Measurements from ENCODE around the gene COL23A1.
A peak's percentile ranks its signal among the peaks of the same experiment; 100 is the strongest.

COL23A1 gene

DNA sequence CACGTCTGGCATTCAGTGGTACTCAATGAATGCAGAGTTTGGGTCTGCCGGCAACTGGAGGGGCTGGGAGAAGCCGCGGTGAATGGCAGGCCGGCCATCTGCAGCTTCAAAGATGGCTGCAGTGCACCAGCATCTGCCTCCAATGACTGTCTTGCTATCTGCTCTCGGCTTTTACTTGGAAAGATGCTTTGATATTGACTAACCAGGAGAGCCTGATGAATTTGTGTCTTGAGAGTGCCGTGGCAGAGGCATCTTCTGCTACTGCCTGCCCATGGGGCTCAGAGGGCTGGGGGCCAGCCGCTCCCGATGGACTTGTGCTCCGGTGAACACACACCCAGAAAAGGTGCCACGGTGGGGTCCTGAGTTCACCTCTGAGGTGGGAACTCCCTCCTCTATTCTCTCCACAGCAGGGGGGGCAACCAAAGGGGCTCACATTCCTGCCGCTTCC lies 164.5 kb downstream of the COL23A1 start:
- Histone ChIP-seq H3K27me3 (ENCODE audit: control insufficient read depth, insufficient read depth, low read length) (no peaks in the 10 kb centered on the region), H3K27ac (ENCODE audit: low read depth, low read length) (no peak overlapping the region), H3K9me3 (ENCODE audit: control insufficient read depth, insufficient read depth, low read length) (no peaks in the 10 kb centered on the region), H3K4me3 (ENCODE audit: low read depth, low read length) (no peak overlapping the region), H3K9ac (ENCODE audit: low read depth, low read length) (no peak overlapping the region), H3K4me1 (ENCODE audit: control insufficient read depth, insufficient read depth, low read length) (peaks cover 23% of the 10 kb centered on the region), H3K36me3 (ENCODE audit: control insufficient read depth, insufficient read depth, low read length) (no peaks in the 10 kb centered on the region)

DNA sequence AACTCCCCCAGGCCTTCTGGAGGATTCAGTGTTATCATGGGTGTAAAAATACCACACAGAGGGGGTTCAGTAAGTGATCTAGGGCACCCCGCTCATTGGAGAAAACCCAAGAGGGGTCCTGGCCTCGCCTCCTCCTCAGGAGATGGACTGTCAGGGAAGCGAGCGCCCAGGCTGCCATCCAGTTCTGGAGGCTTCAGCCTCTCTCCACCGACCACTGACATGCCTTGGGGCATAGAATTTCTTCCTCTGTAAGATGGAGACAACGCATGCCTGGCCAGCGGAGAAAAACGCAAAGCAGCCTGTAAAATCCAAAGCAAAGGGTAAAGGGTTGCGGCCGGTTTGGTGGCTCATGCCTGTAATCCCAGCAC lies 165.4 kb downstream of the COL23A1 start:
- peaks cover 27% of the 10 kb centered on the region for H3K4me1 ChIP-seq (ENCODE audit: control insufficient read depth, insufficient read depth, low read length)
- no peak overlapping the region for H3K4me3 ChIP-seq (ENCODE audit: low read depth, low read length)
- H3K27me3 ChIP-seq (ENCODE audit: control insufficient read depth, insufficient read depth, low read length), result no peaks in the 10 kb centered on the region
- no peaks in the 10 kb centered on the region for H3K9me3 ChIP-seq (ENCODE audit: control insufficient read depth, insufficient read depth, low read length)
- no peak overlapping the region for H3K27ac ChIP-seq (ENCODE audit: low read depth, low read length)
- H3K9ac ChIP-seq (ENCODE audit: low read depth, low read length), result no peak overlapping the region
- H3K36me3 ChIP-seq (ENCODE audit: control insufficient read depth, insufficient read depth, low read length), result no peaks in the 10 kb centered on the region

DNA sequence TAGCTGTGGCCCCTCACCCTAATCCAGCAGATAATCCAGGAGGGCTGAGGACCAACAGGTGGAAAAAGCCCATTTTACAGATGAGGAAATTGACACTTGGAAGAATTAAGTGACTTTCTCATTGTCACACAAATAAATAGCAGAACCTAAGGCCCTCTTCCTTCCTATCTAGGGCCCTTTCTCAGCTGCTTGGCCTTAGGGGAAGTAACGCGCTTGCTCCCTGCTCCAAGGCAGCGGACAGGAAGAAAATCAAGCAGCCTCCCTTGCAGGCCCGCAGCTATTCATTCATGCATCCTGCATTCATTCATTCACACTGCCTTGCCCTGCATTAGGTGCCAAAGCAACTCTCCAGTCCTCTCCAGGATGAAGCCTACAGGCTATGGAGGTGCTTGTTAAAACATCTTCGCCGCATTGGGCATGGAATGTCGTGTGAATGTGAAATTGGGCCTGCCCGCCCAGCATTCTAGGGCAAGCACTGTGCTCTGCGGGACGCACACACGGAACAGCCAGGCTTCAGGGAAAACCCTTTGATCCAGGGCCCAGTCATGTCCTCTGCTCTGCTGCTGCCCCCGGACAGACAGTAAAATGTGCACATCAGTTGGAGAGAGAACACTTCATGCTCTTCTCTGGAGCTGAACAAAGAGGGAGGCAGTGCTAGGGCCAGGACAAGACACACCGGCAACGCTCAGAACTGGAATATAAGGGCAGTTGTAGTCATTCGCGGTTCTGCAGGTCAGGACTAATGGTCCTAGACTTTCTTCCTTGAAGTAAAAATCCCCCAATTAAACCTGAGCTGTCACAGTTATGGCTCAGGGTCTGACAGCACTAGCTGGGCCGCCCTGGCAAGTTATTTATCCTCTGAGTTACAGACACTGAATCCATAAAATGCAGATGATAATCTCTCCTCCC lies 166.0 kb downstream of the COL23A1 start:
- Histone ChIP-seq H3K9me3 (ENCODE audit: control insufficient read depth, insufficient read depth, low read length) (no peaks in the 10 kb centered on the region), H3K4me1 (ENCODE audit: control insufficient read depth, insufficient read depth, low read length) (peaks cover 30% of the 10 kb centered on the region), H3K27me3 (ENCODE audit: control insufficient read depth, insufficient read depth, low read length) (no peaks in the 10 kb centered on the region)

DNA sequence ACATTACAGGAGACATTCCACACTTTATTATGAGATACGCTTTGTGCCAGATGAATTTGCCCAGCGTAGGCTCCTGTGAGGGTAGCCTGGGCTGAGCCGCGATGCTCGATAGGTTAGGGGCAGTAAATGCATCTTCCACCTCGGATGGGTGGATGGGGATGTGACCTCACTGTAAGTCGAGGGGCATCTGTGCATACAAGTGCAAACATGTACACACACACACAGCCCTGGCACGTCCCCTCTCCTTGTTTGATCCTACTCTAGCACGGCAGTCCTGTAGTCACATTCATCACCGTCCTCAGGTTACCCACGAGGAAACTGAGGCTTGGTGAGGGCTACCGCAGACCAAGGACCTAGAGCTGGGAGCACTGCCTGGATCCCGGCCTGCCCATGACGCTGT lies 166.8 kb downstream of the COL23A1 start:
- H3K36me3 ChIP-seq (ENCODE audit: control insufficient read depth, insufficient read depth, low read length), result no peaks in the 10 kb centered on the region
- H3K9me3 ChIP-seq (ENCODE audit: control insufficient read depth, insufficient read depth, low read length), result no peaks in the 10 kb centered on the region
- no peak overlapping the region for H3K4me3 ChIP-seq (ENCODE audit: low read depth, low read length)
- H3K9ac ChIP-seq (ENCODE audit: low read depth, low read length), result no peak overlapping the region
- H3K4me1 ChIP-seq (ENCODE audit: control insufficient read depth, insufficient read depth, low read length), result peaks cover 23% of the 10 kb centered on the region
- no peak overlapping the region for H3K27ac ChIP-seq (ENCODE audit: low read depth, low read length)
- no peaks in the 10 kb centered on the region for H3K27me3 ChIP-seq (ENCODE audit: control insufficient read depth, insufficient read depth, low read length)

More for the DNA sequence above, 166.0 kb downstream of the COL23A1 start:
- Histone ChIP-seq H3K4me3 (ENCODE audit: low read depth, low read length) (no peak overlapping the region), H3K36me3 (ENCODE audit: control insufficient read depth, insufficient read depth, low read length) (no peaks in the 10 kb centered on the region), H3K9ac (ENCODE audit: low read depth, low read length) (no peak overlapping the region), H3K27ac (ENCODE audit: low read depth, low read length) (no peak overlapping the region)

DNA sequence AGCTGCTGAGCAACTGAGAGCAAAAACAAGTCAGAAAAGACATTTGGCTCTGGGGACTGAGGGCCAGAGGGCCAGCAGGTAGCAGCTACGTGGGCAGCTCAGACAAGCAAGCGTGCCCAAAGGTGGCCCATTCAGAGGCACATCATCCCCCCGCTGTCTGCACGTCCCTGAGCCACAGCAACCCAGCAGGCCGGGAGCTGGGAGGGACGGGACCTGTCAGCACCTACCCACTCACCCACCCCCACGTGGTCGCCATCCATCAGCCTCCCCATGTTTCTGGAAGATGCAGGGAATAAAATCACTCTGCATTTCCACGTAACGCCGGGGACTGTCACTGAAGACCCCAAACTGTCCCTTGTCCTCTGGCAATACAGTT lies 167.8 kb downstream of the COL23A1 start:
- Histone ChIP-seq H3K9ac (ENCODE audit: low read depth, low read length) (no peak overlapping the region), H3K4me1 (ENCODE audit: control insufficient read depth, insufficient read depth, low read length) (peaks cover 21% of the 10 kb centered on the region), H3K9me3 (ENCODE audit: control insufficient read depth, insufficient read depth, low read length) (no peaks in the 10 kb centered on the region), H3K36me3 (ENCODE audit: control insufficient read depth, insufficient read depth, low read length) (no peaks in the 10 kb centered on the region), H3K27ac (ENCODE audit: low read depth, low read length) (no peak overlapping the region), H3K4me3 (ENCODE audit: low read depth, low read length) (no peak overlapping the region), H3K27me3 (ENCODE audit: control insufficient read depth, insufficient read depth, low read length) (no peaks in the 10 kb centered on the region)

DNA sequence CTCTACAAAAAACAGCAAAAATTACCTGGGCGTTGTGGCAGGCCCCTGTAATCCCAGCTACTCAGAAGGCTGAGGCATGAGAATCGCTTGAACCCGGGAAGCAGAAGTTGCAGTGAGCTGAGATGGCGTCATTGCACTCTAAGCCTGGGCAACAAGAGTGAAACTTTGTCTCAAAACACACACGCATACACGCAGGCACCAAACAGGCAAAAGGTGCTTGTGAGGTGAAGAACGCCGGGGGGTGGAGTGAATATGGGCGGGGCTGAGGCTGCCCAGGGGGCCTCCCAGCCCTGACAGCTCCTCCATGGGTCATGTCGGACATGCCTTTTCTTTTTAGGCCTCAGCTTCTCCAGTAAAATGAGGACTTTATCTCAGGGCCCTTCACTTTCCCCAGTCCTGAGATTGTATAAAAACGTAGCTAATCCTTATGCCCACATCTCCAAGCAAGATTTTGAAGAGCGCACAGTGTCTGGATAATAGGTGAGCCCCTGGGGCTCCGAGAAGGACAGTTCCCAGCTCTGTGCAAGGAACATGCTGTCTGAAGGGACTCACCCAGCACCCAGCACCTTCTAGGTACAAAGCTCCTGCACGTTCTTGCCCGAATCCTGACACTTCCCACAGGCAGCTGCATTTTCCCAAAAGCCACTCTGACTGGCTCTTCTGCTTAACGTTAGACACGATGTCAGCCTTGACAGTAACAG lies 168.3 kb downstream of the COL23A1 start:
- no peaks in the 10 kb centered on the region for H3K36me3 ChIP-seq (ENCODE audit: control insufficient read depth, insufficient read depth, low read length)
- H3K27ac ChIP-seq (ENCODE audit: low read depth, low read length), result no peak overlapping the region
- peaks cover 21% of the 10 kb centered on the region for H3K4me1 ChIP-seq (ENCODE audit: control insufficient read depth, insufficient read depth, low read length)
- no peak overlapping the region for H3K4me3 ChIP-seq (ENCODE audit: low read depth, low read length)
- H3K9ac ChIP-seq (ENCODE audit: low read depth, low read length), result no peak overlapping the region
- no peaks in the 10 kb centered on the region for H3K27me3 ChIP-seq (ENCODE audit: control insufficient read depth, insufficient read depth, low read length)
- no peaks in the 10 kb centered on the region for H3K9me3 ChIP-seq (ENCODE audit: control insufficient read depth, insufficient read depth, low read length)

DNA sequence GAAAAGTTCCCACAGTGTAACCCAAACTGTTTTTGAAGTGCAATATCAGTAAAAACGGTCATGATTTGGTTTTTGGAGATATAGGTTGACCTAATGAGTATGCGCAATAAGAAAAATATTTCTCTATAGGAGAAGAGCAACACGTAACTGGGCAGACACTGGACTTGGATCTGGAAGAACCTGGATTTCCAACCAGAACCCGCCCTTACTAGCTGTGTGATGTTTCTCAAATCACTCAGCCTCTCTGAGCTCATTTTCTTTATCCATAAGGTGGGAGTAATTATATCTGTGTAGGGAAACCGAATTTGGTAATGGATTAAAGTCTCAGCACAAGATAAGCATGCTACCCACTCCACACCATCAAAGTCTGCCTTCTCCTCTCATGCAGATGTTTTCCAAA lies 169.1 kb downstream of the COL23A1 start:
- H3K9me3 ChIP-seq (ENCODE audit: control insufficient read depth, insufficient read depth, low read length), result no peaks in the 10 kb centered on the region
- H3K9ac ChIP-seq (ENCODE audit: low read depth, low read length), result no peak overlapping the region
- peaks cover 21% of the 10 kb centered on the region for H3K4me1 ChIP-seq (ENCODE audit: control insufficient read depth, insufficient read depth, low read length)
- H3K36me3 ChIP-seq (ENCODE audit: control insufficient read depth, insufficient read depth, low read length), result no peaks in the 10 kb centered on the region
- no peak overlapping the region for H3K4me3 ChIP-seq (ENCODE audit: low read depth, low read length)
- H3K27me3 ChIP-seq (ENCODE audit: control insufficient read depth, insufficient read depth, low read length), result no peaks in the 10 kb centered on the region
- H3K27ac ChIP-seq (ENCODE audit: low read depth, low read length), result peak overlapping the region; percentile 83

DNA sequence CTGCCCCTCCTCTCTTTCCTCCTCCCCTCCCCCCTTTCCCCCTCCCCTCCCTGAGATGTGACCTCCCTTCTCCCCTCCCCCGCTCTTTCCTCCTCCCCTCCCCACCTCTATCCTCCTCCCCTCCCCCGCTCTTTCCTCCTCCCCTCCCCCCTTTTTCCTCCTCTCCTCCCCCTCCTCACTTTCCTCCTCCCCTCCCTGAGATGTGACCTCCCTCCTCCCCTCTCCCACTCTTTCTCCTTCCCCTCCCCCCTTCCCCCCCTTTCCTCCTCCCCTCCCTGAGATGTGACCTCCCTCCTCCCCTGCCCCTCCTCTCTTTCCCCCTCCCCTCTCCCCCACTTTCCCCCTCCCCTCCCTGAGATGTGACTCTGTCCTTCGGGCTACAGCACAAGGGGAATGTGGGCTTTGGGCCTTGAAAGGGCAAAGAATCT lies 169.8 kb downstream of the COL23A1 start:
- Histone ChIP-seq H3K9ac (ENCODE audit: low read depth, low read length) (no peak overlapping the region), H3K27ac (ENCODE audit: low read depth, low read length) (peak overlapping the region; percentile 83), H3K4me1 (ENCODE audit: control insufficient read depth, insufficient read depth, low read length) (peaks cover 21% of the 10 kb centered on the region), H3K36me3 (ENCODE audit: control insufficient read depth, insufficient read depth, low read length) (no peaks in the 10 kb centered on the region), H3K27me3 (ENCODE audit: control insufficient read depth, insufficient read depth, low read length) (no peaks in the 10 kb centered on the region), H3K9me3 (ENCODE audit: control insufficient read depth, insufficient read depth, low read length) (no peaks in the 10 kb centered on the region), H3K4me3 (ENCODE audit: low read depth, low read length) (no peak overlapping the region)

DNA sequence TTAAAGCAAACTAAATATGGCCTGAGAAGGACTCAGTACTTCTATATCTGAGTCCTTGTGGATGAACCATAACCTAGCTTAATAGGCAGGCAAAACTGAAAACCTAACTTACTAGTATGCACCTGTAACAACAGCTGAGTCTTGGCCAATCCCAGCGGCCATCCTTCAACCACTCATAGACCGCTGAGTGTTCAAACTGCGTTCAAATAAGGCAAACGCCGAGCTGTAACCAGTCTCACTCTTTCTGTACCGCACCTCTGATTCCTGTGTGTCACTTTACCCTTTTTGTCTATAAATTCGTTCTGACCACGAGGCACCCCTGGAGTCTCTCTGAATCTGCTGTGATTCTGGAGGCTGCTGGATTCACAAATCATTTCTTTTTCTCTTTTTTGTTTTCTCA lies 170.5 kb downstream of the COL23A1 start:
- H3K4me3 ChIP-seq (ENCODE audit: low read depth, low read length), result no peak overlapping the region
- H3K27me3 ChIP-seq (ENCODE audit: control insufficient read depth, insufficient read depth, low read length), result no peaks in the 10 kb centered on the region
- no peaks in the 10 kb centered on the region for H3K36me3 ChIP-seq (ENCODE audit: control insufficient read depth, insufficient read depth, low read length)
- H3K4me1 ChIP-seq (ENCODE audit: control insufficient read depth, insufficient read depth, low read length), result peaks cover 21% of the 10 kb centered on the region
- H3K9ac ChIP-seq (ENCODE audit: low read depth, low read length), result no peak overlapping the region
- H3K27ac ChIP-seq (ENCODE audit: low read depth, low read length), result peak overlapping the region; percentile 17
- no peaks in the 10 kb centered on the region for H3K9me3 ChIP-seq (ENCODE audit: control insufficient read depth, insufficient read depth, low read length)

DNA sequence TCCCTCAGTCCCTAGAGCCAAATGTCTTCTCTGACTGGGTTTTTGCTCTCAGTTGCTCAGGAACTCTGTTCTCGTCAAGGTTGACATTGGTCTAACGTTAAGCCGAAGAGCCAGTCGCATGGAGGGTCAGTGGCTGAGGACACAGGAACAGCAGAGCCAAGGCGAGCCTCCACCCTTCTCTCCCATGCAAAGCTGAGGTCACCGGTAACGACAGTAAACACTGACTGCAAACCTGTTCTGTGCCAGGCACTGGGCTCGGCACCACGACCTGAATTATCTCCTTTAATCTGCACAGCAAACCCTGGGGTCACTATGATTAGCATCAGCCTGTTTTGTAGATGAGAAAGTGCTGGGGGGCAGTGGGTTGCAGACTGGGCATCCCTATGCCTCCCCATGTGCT lies 171.0 kb downstream of the COL23A1 start:
- H3K4me1 ChIP-seq (ENCODE audit: control insufficient read depth, insufficient read depth, low read length), result peaks cover 21% of the 10 kb centered on the region
- no peaks in the 10 kb centered on the region for H3K36me3 ChIP-seq (ENCODE audit: control insufficient read depth, insufficient read depth, low read length)
- no peak overlapping the region for H3K27ac ChIP-seq (ENCODE audit: low read depth, low read length)
- no peak overlapping the region for H3K4me3 ChIP-seq (ENCODE audit: low read depth, low read length)
- H3K9ac ChIP-seq (ENCODE audit: low read depth, low read length), result no peak overlapping the region
- H3K27me3 ChIP-seq (ENCODE audit: control insufficient read depth, insufficient read depth, low read length), result no peaks in the 10 kb centered on the region
- H3K9me3 ChIP-seq (ENCODE audit: control insufficient read depth, insufficient read depth, low read length), result no peaks in the 10 kb centered on the region

DNA sequence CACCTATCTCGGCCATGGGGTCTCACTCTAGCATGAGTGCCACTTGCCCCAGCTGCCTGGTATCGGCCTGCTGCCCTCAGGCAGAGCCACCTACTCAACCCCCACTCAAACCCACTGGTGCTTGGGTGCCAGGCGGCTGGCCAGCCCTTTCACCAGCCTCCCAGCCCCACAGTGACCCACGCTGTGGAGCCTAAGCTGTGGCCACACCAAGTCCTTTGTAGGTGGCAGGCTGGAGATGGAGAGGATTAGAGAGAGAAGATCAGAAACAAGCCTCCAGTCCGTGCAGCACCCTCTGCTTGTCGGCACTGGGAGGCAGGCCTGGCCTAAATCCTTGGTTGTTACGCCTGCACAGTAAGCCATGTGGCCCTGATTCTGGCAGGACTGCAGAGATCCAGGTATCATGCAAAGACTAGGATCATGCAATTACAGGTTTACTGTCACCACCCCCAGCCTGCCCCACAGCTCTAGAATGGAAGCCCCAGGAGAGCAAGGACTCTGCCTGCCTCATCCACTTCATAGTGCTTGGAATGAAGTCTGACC lies 171.7 kb downstream of the COL23A1 start:
- H3K36me3 ChIP-seq (ENCODE audit: control insufficient read depth, insufficient read depth, low read length), result no peaks in the 10 kb centered on the region
- H3K4me3 ChIP-seq (ENCODE audit: low read depth, low read length), result no peak overlapping the region
- H3K27me3 ChIP-seq (ENCODE audit: control insufficient read depth, insufficient read depth, low read length), result no peaks in the 10 kb centered on the region
- H3K4me1 ChIP-seq (ENCODE audit: control insufficient read depth, insufficient read depth, low read length), result peaks cover 21% of the 10 kb centered on the region
- H3K9me3 ChIP-seq (ENCODE audit: control insufficient read depth, insufficient read depth, low read length), result no peaks in the 10 kb centered on the region
- no peak overlapping the region for H3K9ac ChIP-seq (ENCODE audit: low read depth, low read length)
- H3K27ac ChIP-seq (ENCODE audit: low read depth, low read length), result no peak overlapping the region

Measured in HUES48 (cell line).